ENCODE results near the gene EFHC1.

EFHC1 gene

GRCh38 chr6:52489881-52490280, 69.7 kb downstream of the EFHC1 start:
- no peaks in the 10 kb centered on the region for H3K36me3 ChIP-seq (ENCODE audit: control insufficient read depth, low read length)
- no peaks in the 10 kb centered on the region for H3K9me2 ChIP-seq (replicated peaks; ENCODE audit: control insufficient read depth, low read length)
- no peaks in the 10 kb centered on the region for H4K20me1 ChIP-seq (ENCODE audit: control insufficient read depth, insufficient read depth, low read depth, low read length)
- H3K9me3 ChIP-seq (ENCODE audit: control insufficient read depth, insufficient read depth, low read length): no peaks in the 10 kb centered on the region
- TF ChIP-seq CTCF (IDR thresholded peaks at IDR 0.05; ENCODE audit: low read depth, low read length, poor library complexity, severe bottlenecking): no peak
- TF ChIP-seq EZH2phosphoT487 (IDR thresholded peaks at IDR 0.05; ENCODE audit: borderline replicate concordance, low read length): no peak
- no peak overlapping the region for H3K4me3 ChIP-seq (ENCODE audit: low read length)
- H3K79me2 ChIP-seq (ENCODE audit: control insufficient read depth, low read length): no peaks in the 10 kb centered on the region
- no peaks in the 10 kb centered on the region for H3F3A ChIP-seq (ENCODE audit: control insufficient read depth, insufficient read depth)
- H3K27ac ChIP-seq (ENCODE audit: low read depth, low read length): no peak overlapping the region
- no peak overlapping the region for H3K4me2 ChIP-seq (ENCODE audit: low read length)
- H3K27me3 ChIP-seq (ENCODE audit: control insufficient read depth, low read length): no peaks in the 10 kb centered on the region
- H3K4me1 ChIP-seq (ENCODE audit: control insufficient read depth, low read length): no peaks in the 10 kb centered on the region

GRCh38 chr6:52491203-52492069, 71.3 kb downstream of the EFHC1 start:
- no peaks in the 10 kb centered on the region for H3K27me3 ChIP-seq (ENCODE audit: control insufficient read depth, low read length)
- H3K9me2 ChIP-seq (replicated peaks; ENCODE audit: control insufficient read depth, low read length): no peaks in the 10 kb centered on the region
- H3K4me2 ChIP-seq (ENCODE audit: low read length): no peak overlapping the region
- TF ChIP-seq CTCF (IDR thresholded peaks at IDR 0.05; ENCODE audit: low read depth, low read length, poor library complexity, severe bottlenecking): no peak
- TF ChIP-seq EZH2phosphoT487 (IDR thresholded peaks at IDR 0.05; ENCODE audit: borderline replicate concordance, low read length): no peak
- H3F3A ChIP-seq (ENCODE audit: control insufficient read depth, insufficient read depth): no peaks in the 10 kb centered on the region
- H3K4me3 ChIP-seq (ENCODE audit: low read length): no peak overlapping the region
- H3K79me2 ChIP-seq (ENCODE audit: control insufficient read depth, low read length): no peaks in the 10 kb centered on the region
- no peaks in the 10 kb centered on the region for H3K9me3 ChIP-seq (ENCODE audit: control insufficient read depth, insufficient read depth, low read length)
- H3K4me1 ChIP-seq (ENCODE audit: control insufficient read depth, low read length): peaks cover under 1% of the 10 kb centered on the region; the same call in 1 of the 2 replicates
- H4K20me1 ChIP-seq (ENCODE audit: control insufficient read depth, insufficient read depth, low read depth, low read length): no peaks in the 10 kb centered on the region
- no peak overlapping the region for H3K27ac ChIP-seq (ENCODE audit: low read depth, low read length)
- H3K36me3 ChIP-seq (ENCODE audit: control insufficient read depth, low read length): no peaks in the 10 kb centered on the region

- TF ChIP-seq CTCF (IDR thresholded peaks at IDR 0.05; ENCODE audit: low read depth, low read length, poor library complexity, severe bottlenecking): no peak
Observed at GRCh38 chr6:52493669-52494068, 73.5 kb downstream of the EFHC1 start.

More at GRCh38 chr6:52493669-52494068, 73.5 kb downstream of the EFHC1 start:
- Histone ChIP-seq H3K79me2 (ENCODE audit: control insufficient read depth, low read length) (no peaks in the 10 kb centered on the region), H3K9me2 (replicated peaks; ENCODE audit: control insufficient read depth, low read length) (no peaks in the 10 kb centered on the region), H3K36me3 (ENCODE audit: control insufficient read depth, low read length) (peaks cover 5% of the 10 kb centered on the region; the same call in 1 of the 2 replicates), H3K4me1 (ENCODE audit: control insufficient read depth, low read length) (peaks cover 22% of the 10 kb centered on the region), H3K27ac (ENCODE audit: low read depth, low read length) (no peak overlapping the region), H3K4me3 (ENCODE audit: low read length) (no peak overlapping the region), H3K27me3 (ENCODE audit: control insufficient read depth, low read length) (0 out of 2 replicates have a peak, but pooled peaks cover 3% of the 10 kb centered on the region), H4K20me1 (ENCODE audit: control insufficient read depth, insufficient read depth, low read depth, low read length) (no peaks in the 10 kb centered on the region), H3K9me3 (ENCODE audit: control insufficient read depth, insufficient read depth, low read length) (no peaks in the 10 kb centered on the region), H3K4me2 (ENCODE audit: low read length) (no peak overlapping the region), H3F3A (ENCODE audit: control insufficient read depth, insufficient read depth) (no peaks in the 10 kb centered on the region)

Data from DOHH2 (cell line).